Loucy (cell line): ENCODE measurements around the gene CERS6.
"Not testable (repeated sequence)": the region's sequence is repeated elsewhere in the genome, so short reads cannot be mapped to it uniquely, and the experiment has no call there.

Experiments used
- H2AFZ ChIP-seq: fragments of 200-600 bp; sonication (generic); 2 replicates; pipeline ENCODE4 v1.6.0; 2016; ENCODE audit warnings: antibody characterized with exemption, mild to moderate bottlenecking, low read length, moderate library complexity
- H3F3A ChIP-seq: fragments of 200-600 bp; 2 replicates; pipeline ENCODE4 v1.6.0; 2016; ENCODE audit warnings: antibody characterized with exemption, low read depth, mild to moderate bottlenecking
- H3K27me3 ChIP-seq: fragments of 200-600 bp; sonication (generic); 2 replicates; pipeline ENCODE4 v1.6.1; 2014; ENCODE audit warnings: low read length, mild to moderate bottlenecking; ENCODE audit not compliant: insufficient read depth, poor library complexity, severe bottlenecking
- H3K36me3 ChIP-seq: fragments of 200-600 bp; sonication (generic); 2 replicates; pipeline ENCODE4 v1.6.1; 2016; ENCODE audit warnings: low read length; ENCODE audit not compliant: insufficient read depth
- H3K4me1 ChIP-seq: fragments of 200-600 bp; sonication (generic); 2 replicates; pipeline ENCODE4 v1.5.1; 2014; ENCODE audit warnings: low read length, mild to moderate bottlenecking; ENCODE audit not compliant: insufficient read depth, poor library complexity, severe bottlenecking
- H3K4me2 ChIP-seq: fragments of 200-600 bp; sonication (generic); 2 replicates; pipeline ENCODE4 v1.6.0; 2014; ENCODE audit warnings: antibody characterized with exemption, low read length, low read depth, mild to moderate bottlenecking; ENCODE audit not compliant: poor library complexity, severe bottlenecking
- H3K4me3 ChIP-seq: fragments of 200-600 bp; sonication (generic); 2 replicates; pipeline ENCODE4 v1.5.1; 2014; ENCODE audit warnings: low read length, mild to moderate bottlenecking, mixed read lengths; ENCODE audit not compliant: poor library complexity, severe bottlenecking
- H3K79me2 ChIP-seq: fragments of 200-600 bp; sonication (generic); 2 replicates; pipeline ENCODE4 v1.6.1; 2014; ENCODE audit warnings: low read length; ENCODE audit not compliant: insufficient read depth
- H3K9ac ChIP-seq: fragments of 200-600 bp; sonication (generic); 2 replicates; pipeline ENCODE4 v1.6.0; 2014; ENCODE audit warnings: mild to moderate bottlenecking, low read depth, low read length, moderate library complexity; ENCODE audit not compliant: poor library complexity, severe bottlenecking
- H3K9me2 ChIP-seq: fragments of 200-600 bp; sonication (generic); replicated peaks from 2 replicates; pipeline ENCODE4 v1.6.1; 2016; ENCODE audit warnings: low read depth, low read length, mixed read lengths
- H3K9me3 ChIP-seq: fragments of 200-600 bp; sonication (generic); 2 replicates; pipeline ENCODE4 v1.6.1; 2014; ENCODE audit warnings: mild to moderate bottlenecking, antibody characterized with exemption, low read length, low read depth; ENCODE audit not compliant: insufficient read depth
- H4K20me1 ChIP-seq: fragments of 200-600 bp; sonication (generic); 2 replicates; pipeline ENCODE4 v1.6.0; 2014; ENCODE audit warnings: antibody characterized with exemption, low read length, mild to moderate bottlenecking; ENCODE audit not compliant: insufficient read depth, poor library complexity, severe bottlenecking
- EZH2phosphoT487 ChIP-seq: fragments of 200-600 bp; IDR thresholded peaks from 2 replicates; pipeline ENCODE4 v1.6.1; 2018; ENCODE audit warnings: antibody characterized with exemption, mild to moderate bottlenecking, moderate library complexity, borderline replicate concordance
- TF ChIP-seq, protein P1 (sequence below): fragments of 200-600 bp; sonication (generic); conservative IDR thresholded peaks from 2 replicates; pipeline ENCODE4 v1.5.1; 2014; ENCODE audit warnings: mild to moderate bottlenecking, antibody characterized with exemption, low read length

The CERS6 gene

GRCh38 chr2:168655207-168655606, 199.1 kb downstream of the CERS6 start:
- H3K4me2 ChIP-seq = no peak overlapping the region
- no peak overlapping the region for H3K9ac ChIP-seq
- no peak for TF ChIP-seq EZH2phosphoT487
- TF ChIP-seq, protein P1, sequence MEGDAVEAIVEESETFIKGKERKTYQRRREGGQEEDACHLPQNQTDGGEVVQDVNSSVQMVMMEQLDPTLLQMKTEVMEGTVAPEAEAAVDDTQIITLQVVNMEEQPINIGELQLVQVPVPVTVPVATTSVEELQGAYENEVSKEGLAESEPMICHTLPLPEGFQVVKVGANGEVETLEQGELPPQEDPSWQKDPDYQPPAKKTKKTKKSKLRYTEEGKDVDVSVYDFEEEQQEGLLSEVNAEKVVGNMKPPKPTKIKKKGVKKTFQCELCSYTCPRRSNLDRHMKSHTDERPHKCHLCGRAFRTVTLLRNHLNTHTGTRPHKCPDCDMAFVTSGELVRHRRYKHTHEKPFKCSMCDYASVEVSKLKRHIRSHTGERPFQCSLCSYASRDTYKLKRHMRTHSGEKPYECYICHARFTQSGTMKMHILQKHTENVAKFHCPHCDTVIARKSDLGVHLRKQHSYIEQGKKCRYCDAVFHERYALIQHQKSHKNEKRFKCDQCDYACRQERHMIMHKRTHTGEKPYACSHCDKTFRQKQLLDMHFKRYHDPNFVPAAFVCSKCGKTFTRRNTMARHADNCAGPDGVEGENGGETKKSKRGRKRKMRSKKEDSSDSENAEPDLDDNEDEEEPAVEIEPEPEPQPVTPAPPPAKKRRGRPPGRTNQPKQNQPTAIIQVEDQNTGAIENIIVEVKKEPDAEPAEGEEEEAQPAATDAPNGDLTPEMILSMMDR = no peak
- no peaks in the 10 kb centered on the region for H3K79me2 ChIP-seq
- H3F3A ChIP-seq = no peaks in the 10 kb centered on the region
- no peaks in the 10 kb centered on the region for H3K9me2 ChIP-seq
- no peaks in the 10 kb centered on the region for H4K20me1 ChIP-seq
- H3K9me3 ChIP-seq = no peaks in the 10 kb centered on the region
- peaks cover 8% of the 10 kb centered on the region; the same call in 1 of the 2 replicates for H3K36me3 ChIP-seq
- no peaks in the 10 kb centered on the region for H3K27me3 ChIP-seq
- H3K4me1 ChIP-seq = peaks cover 4% of the 10 kb centered on the region
- no peak overlapping the region for H3K4me3 ChIP-seq
- H2AFZ ChIP-seq = no peak overlapping the region

DNA sequence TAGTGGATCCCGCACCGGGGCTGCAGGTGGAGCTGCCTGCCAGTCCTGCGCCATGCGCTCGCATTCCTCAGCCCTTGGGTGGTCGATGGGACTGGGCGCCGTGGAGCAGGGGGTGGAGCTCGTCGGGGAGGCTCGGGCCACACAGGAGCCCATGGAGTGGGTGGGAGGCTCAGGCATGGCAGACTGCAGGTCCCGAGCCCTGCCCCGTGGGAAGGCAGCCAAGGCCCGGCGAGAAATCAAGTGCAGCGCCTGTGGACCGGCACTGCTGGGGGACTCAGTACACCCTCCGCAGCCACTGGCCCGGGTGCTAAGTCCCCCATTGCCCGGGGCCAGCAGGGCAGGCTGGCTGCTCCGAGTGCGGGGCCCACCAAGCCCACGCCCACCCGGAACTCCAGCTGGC, 201.3 kb downstream of the CERS6 start:
- H2AFZ ChIP-seq, H3K79me2 ChIP-seq, H3K27me3 ChIP-seq, H3F3A ChIP-seq, H4K20me1 ChIP-seq, H3K4me3 ChIP-seq, H3K4me1 ChIP-seq, H3K9me2 ChIP-seq, H3K9me3 ChIP-seq, H3K4me2 ChIP-seq, H3K9ac ChIP-seq, H3K36me3 ChIP-seq: not testable (repeated sequence)

GRCh38 chr2:168658706-168659105, 202.6 kb downstream of the CERS6 start:
- Histone ChIP-seq H4K20me1 (no peaks in the 10 kb centered on the region), H3K36me3 (peaks cover 8% of the 10 kb centered on the region; the same call in 1 of the 2 replicates), H3K9ac (no peak overlapping the region), H3K4me1 (peaks cover 7% of the 10 kb centered on the region), H3K27me3 (no peaks in the 10 kb centered on the region), H3K4me3 (no peak overlapping the region), H3F3A (no peaks in the 10 kb centered on the region), H3K9me3 (no peaks in the 10 kb centered on the region), H3K79me2 (no peaks in the 10 kb centered on the region), H2AFZ (no peak overlapping the region), H3K4me2 (no peak overlapping the region), H3K9me2 (no peaks in the 10 kb centered on the region)
- TF ChIP-seq, protein P1 = no peak
- TF ChIP-seq EZH2phosphoT487 = no peak

DNA sequence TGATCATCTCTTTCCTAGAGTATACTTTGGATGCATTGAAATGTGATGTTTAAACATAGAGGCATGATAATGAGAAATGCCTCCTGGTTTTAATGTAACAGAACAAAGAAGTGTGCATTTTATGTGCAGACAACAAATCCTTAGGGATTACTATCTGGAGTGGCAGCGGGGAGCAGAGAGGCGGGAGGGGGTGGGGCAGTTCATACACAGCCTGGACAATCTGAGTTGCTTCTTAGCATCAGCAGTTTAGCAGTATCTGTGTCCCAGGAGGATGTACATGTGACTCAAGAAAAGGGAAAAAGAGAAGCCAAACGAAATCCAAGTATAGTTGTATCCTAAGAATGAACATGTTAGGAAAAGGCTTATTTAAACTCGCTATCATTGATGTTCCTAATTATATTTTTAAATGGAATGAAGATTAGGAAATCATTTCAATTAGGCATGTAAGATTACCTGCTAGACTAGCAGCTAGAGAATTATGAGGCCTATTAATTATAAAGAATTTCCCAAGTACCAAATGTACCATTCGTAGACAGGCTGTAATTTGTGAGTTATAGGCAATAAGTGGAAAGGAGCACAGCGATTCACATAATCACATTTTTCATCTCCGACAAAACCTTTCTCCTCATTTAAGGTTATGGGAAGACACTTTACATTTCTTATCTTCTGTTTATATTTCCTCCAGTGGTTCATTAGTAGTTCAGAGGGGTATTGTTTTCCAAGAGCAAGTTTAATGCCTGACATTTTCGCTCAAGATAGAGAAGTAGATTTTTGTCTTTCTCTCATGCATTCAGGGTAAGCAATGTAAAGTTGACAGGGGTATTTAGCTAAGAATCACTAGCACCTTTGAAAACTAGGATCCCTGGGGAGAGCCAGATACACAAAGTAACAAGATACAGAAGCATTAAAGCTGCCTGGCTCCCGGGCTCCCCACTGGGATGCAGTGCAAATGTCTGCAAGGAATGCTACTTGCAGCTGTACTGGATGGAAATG, 205.1 kb downstream of the CERS6 start:
- Histone ChIP-seq H4K20me1 (no peaks in the 10 kb centered on the region), H3K9me2 (no peaks in the 10 kb centered on the region)

More for the DNA sequence above, 205.1 kb downstream of the CERS6 start:
- H3K4me3 ChIP-seq = no peak overlapping the region
- H3K79me2 ChIP-seq = no peaks in the 10 kb centered on the region
- H3K4me2 ChIP-seq = no peak overlapping the region
- H3K9me3 ChIP-seq = no peaks in the 10 kb centered on the region
- TF ChIP-seq EZH2phosphoT487 = no peak
- TF ChIP-seq, protein P1 = no peak
- H2AFZ ChIP-seq = no peak overlapping the region
- no peaks in the 10 kb centered on the region for H3K27me3 ChIP-seq
- no peaks in the 10 kb centered on the region for H3K36me3 ChIP-seq
- H3K9ac ChIP-seq = no peak overlapping the region
- no peaks in the 10 kb centered on the region for H3F3A ChIP-seq
- H3K4me1 ChIP-seq = peaks cover 15% of the 10 kb centered on the region
